Frontal cortex (tissue), 4 donors: ENCODE measurements around the gene TNFRSF21. TPM values are rescaled to one million over a fixed set of nuclear protein-coding genes. Genes with fewer than 3 reads are reported as not detected.
"Not testable (repeated sequence)": the region's sequence is repeated elsewhere in the genome, so short reads cannot be mapped to it uniquely, and the experiment has no call there.

ENCODE experiments used
- DNase-seq, 2 donors: peaks; one replicate each; pipeline ENCODE4 v3.0.0; 2012; ENCODE audit warnings: low spot score in 2 of 2
- FAIRE-seq: peaks from 2 replicates; lab custom pipeline; 2012; peaks lifted over from hg19 to GRCh38; lab: Jason Lieb, UNC
- total RNA-seq: library from RNA; depleted of rRNA; stranded (reverse); fragments of >200 nt; gene quantifications from one replicate; pipeline ENCODE4 v1.2.3, GENCODE V29; 2014
- donor health status: control.
- donor health status: control.
- donor health status: control.

TNFRSF21 gene
- total RNA-seq, 1 donor from 2014 or later: 54.2 TPM

GRCh38 chr6:47292027-47292426, 17.7 kb downstream of the TNFRSF21 start:
- FAIRE-seq (no peak), DNase-seq (no peak)

- DNase-seq (no peak), FAIRE-seq (no peak)
Observed at GRCh38 chr6:47290124-47290834, 19.4 kb downstream of the TNFRSF21 start.

GRCh38 chr6:47288267-47289090, 21.2 kb downstream of the TNFRSF21 start:
- DNase-seq (no peak), FAIRE-seq (no peak)

GRCh38 chr6:47286301-47286700, 23.4 kb downstream of the TNFRSF21 start:
- no peak for FAIRE-seq

GRCh38 chr6:47283993-47284392, 25.7 kb downstream of the TNFRSF21 start:
- FAIRE-seq (no peak), DNase-seq (no peak)

More at GRCh38 chr6:47286301-47286700, 23.4 kb downstream of the TNFRSF21 start:
- DNase-seq: no peak

GRCh38 chr6:47278545-47278944, 31.2 kb downstream of the TNFRSF21 start:
- FAIRE-seq (no peak), DNase-seq (no peak)

- FAIRE-seq: no peak
- DNase-seq: no peak
Observed at GRCh38 chr6:47277702-47278101, 32.0 kb downstream of the TNFRSF21 start.

GRCh38 chr6:47276377-47276776, 33.3 kb downstream of the TNFRSF21 start:
- DNase-seq: no peak
- no peak for FAIRE-seq

- FAIRE-seq (no peak), DNase-seq (no peak)
Observed at GRCh38 chr6:47275640-47276039, 34.1 kb downstream of the TNFRSF21 start.

GRCh38 chr6:47275132-47275531, 34.6 kb downstream of the TNFRSF21 start:
- DNase-seq, FAIRE-seq: not testable (repeated sequence)

GRCh38 chr6:47268572-47269187, 41.0 kb downstream of the TNFRSF21 start:
- DNase-seq (no peak), FAIRE-seq (no peak)

- FAIRE-seq: no peak
- DNase-seq: no peak
Observed at GRCh38 chr6:47267301-47267700, 42.4 kb downstream of the TNFRSF21 start.

GRCh38 chr6:47265971-47266370, 43.7 kb downstream of the TNFRSF21 start:
- no peak for FAIRE-seq
- DNase-seq: no peak

GRCh38 chr6:47264775-47265184, 44.9 kb downstream of the TNFRSF21 start:
- FAIRE-seq: no peak

GRCh38 chr6:47263268-47263667, 46.4 kb downstream of the TNFRSF21 start:
- DNase-seq (no peak), FAIRE-seq (no peak)

More at GRCh38 chr6:47264775-47265184, 44.9 kb downstream of the TNFRSF21 start:
- no peak for DNase-seq

- FAIRE-seq (no peak), DNase-seq (no peak)
Observed at GRCh38 chr6:47262231-47262630, 47.5 kb downstream of the TNFRSF21 start.

GRCh38 chr6:47261191-47261590, 48.5 kb downstream of the TNFRSF21 start:
- no peak for FAIRE-seq
- DNase-seq: no peak

- DNase-seq (no peak), FAIRE-seq (no peak)
Observed at GRCh38 chr6:47260021-47260420, 49.7 kb downstream of the TNFRSF21 start.

- FAIRE-seq: no peak
- DNase-seq: no peak
Observed at GRCh38 chr6:47258724-47259347, 50.9 kb downstream of the TNFRSF21 start.
